Activated T-cell treated with anti-CD3 and anti-CD28 coated beads for 1 hour (primary cell): ENCODE results near the gene ATP11A.

Source experiments
- DNase-seq: peaks from one replicate; pipeline ENCODE4 v3.0.0-alpha.2; 2020; ENCODE audit warnings: low read depth

Gene ATP11A

GRCh38 chr13:112907871-112908331, 218.1 kb downstream of the ATP11A start:
- DNase-seq: no peak

GRCh38 chr13:112908342-112908741, 218.5 kb downstream of the ATP11A start:
- no peak for DNase-seq

DNA sequence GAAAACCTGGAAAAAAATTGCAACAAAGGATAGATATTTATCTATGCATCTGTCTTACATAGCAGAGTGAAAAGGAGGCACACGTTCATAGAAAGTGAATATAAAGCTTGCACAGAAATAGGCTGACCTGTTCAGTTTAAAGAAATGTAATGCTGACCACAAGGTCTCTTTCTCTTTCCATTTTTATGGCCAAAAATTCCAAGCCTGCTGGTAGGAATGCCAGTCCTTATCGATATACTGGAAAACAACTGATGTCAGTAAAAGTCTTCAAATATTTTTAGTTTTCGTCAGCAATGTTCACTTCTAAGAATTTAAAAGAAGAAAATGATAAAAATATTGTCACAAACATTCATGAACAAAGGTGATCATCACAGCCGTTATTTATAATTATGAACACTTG, 220.2 kb downstream of the ATP11A start:
- no peak for DNase-seq

DNA sequence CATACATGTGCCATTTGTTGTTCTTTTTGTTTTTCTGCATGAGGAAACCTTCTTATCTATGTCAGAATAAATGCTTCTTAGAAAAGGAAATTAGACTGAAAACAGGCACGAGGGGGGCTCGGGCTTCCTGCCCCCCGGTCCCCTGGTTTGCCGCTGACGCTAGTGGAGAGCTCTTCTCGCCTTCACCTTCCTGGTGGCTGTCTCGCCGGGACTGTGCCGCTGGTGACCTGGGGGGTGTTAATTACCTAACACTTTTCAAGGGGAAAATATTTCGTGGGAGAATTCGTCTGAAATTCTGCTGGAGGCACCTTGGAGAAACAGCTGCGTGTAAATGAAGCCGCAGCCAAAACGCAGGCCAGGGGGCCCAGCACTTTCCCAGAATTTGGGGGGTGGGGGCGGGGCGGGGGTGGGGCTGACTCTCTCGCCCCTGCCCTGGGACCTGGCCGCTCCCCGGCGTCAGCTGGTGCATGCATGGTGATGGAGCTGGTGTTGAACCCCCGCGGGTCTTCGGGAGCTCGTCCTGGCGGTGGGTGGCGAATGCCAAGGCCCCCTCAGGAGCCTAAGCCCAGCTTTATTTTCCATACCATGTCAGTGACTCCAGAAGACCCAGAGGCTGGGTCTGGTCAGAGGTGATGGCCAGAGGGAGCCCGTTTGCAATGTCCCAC, 220.9 kb downstream of the ATP11A start:
- no peak for DNase-seq

DNA sequence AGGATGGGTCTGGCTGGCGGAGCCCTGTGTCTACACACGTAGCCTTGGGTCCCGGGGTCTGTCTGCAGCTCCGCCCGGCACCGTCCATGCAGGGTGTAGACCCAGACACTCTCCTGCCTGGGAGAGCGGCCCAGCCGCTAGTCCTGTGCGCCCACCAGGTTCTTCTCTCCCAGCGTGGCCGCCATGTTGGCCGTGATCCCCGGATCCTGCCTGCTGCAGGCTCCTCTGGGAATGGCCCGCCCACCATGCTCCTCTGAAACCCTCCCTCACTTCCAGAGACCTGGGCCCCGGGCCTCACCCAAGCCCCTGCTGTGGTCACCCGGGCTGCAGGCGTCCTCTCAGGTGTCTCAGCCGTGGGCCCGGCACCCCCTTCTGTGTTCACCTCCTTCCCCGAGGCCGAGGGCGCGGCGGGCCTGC, 221.5 kb downstream of the ATP11A start:
- no peak for DNase-seq

DNA sequence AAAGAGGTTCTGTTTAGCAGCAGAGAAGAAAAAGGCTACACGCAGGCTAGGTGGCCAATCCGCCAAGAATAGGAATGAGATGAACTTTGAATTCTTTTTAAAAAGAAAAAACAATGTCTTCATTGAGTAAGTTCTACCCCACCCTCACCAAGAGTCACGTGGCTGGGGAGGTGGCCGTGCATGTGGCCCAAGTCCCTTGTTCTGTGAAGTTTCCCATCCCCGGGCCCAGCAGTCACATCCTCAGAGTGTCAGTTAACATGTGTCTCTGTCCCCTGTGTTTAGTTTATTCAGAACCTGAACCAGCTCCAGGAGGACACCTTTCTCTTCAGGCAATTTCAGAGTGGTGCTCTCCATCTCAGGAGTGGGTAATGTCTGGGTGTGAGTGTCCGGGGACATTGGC, 222.0 kb downstream of the ATP11A start:
- DNase-seq: no peak

GRCh38 chr13:112912726-112913440, 223.0 kb downstream of the ATP11A start:
- DNase-seq: no peak

DNA sequence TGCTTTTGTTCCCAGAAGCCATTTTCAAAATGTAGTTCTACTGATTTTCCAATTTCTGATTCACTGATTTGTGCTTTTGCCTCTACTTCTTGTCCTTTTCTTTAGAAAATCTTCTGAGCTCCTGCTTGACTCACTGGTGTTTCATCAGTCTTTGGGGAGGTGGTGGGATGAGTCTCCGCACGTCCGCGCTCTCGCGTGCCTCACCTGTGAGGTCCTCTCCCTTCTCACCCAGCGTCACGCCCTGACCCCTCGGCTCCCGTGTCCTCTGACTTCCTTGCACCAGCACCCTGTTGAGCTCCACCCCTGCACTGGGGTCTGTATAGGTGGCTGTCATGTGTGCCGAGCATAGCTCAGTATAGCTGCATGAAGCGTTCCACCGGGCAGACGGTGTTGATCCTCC, 226.5 kb downstream of the ATP11A start:
- DNase-seq: no peak

GRCh38 chr13:112917056-112917664, 227.3 kb downstream of the ATP11A start:
- DNase-seq: no peak

DNA sequence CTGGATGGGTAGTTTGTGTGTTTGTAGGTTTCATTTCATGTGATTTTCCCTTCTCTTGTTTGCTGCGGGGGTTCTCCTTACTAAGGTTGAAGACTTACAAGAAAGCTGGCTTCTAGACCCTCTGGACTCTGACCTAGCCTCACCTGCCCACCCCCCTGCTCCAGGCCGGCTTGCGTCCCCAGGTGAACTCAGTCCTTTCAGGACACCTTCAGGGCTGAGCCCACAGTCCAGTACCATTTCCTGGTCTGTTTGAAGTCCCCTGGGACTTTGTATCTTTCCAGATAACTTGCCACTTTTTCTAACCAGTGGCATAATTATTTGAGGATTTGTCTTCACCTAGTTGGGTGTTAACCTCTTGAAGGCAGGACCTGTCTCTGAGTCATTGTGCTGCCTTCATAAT, 227.9 kb downstream of the ATP11A start:
- DNase-seq: no peak

DNA sequence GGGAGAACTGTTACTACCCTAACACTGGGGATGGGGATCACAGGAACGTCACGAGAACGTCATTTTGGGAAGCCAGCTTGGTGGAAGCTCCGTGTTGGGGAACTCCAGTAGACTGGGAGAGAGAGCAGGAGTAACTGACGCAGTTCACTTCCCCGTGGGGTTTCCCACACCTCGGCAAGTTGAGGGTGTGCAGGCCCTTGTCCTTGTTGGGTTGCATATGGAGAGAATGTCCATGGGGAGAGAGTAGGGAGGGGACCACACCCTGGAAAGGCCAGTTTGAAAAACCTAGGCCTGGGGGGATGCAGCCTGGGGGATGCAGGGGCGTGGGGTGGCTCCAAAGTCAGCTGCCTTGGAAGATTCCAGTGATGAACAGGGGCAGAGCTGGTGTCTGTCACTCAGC, 228.4 kb downstream of the ATP11A start:
- no peak for DNase-seq

DNA sequence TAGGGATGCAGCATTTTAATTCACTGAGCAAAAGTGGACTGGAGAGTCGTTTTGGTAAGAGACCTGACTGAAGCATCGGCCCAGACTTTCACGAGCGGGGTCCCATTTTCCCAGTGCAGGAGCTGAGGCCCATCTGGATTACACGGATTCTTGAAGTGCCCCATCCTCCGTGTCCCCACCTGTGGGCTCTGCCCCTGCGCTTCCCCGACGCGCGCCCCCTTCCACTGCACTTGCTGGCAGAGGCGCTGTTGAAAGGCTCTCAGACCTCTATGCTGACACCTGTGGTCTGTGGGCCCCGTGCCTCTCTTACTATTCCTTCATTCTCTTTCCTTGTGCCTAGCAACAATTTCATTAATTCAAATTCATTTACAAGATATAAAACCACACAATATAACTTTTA, 228.9 kb downstream of the ATP11A start:
- DNase-seq: no peak

- no peak for DNase-seq
Measured at GRCh38 chr13:112923962-112924361, 234.1 kb downstream of the ATP11A start.

DNA sequence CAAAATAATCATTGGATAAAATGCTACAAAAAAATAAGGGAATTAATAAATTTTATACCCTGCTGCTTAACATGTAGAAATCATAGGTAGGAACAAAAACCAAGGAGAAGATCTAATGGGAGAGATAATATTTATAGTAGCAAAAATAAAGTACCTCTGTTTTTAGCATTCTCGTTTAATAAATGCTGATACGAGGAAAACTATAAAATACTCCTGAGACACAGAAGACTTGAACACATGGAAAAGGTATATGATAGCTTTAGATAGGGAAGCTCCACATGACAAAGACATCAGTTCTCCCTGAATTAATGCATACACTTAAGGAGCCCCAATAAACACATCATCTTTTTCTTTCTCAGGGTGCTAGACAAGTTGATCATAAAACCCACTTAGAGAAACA, 234.5 kb downstream of the ATP11A start:
- DNase-seq: no peak

DNA sequence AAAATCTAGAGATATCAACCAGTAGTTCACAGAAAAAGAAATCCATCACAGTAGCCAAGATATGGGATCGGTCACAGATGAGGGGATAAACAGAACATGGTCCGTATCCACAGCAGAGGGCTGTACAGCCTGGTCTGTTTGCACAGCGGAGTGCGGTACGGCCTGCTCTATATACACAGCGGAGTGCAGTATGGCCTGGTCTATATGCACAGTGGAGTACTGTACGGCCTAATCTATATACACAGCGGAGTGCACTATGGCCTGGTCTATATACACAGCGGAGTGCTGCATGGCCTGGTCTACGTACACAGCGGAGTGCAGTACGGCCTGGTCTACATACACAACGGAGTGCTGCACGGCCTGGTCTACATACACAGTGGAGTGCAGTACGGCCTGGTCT, 236.2 kb downstream of the ATP11A start:
- no peak for DNase-seq

GRCh38 chr13:112926993-112927392, 237.2 kb downstream of the ATP11A start:
- DNase-seq: no peak

GRCh38 chr13:112928020-112928971, 238.5 kb downstream of the ATP11A start:
- DNase-seq: no peak

DNA sequence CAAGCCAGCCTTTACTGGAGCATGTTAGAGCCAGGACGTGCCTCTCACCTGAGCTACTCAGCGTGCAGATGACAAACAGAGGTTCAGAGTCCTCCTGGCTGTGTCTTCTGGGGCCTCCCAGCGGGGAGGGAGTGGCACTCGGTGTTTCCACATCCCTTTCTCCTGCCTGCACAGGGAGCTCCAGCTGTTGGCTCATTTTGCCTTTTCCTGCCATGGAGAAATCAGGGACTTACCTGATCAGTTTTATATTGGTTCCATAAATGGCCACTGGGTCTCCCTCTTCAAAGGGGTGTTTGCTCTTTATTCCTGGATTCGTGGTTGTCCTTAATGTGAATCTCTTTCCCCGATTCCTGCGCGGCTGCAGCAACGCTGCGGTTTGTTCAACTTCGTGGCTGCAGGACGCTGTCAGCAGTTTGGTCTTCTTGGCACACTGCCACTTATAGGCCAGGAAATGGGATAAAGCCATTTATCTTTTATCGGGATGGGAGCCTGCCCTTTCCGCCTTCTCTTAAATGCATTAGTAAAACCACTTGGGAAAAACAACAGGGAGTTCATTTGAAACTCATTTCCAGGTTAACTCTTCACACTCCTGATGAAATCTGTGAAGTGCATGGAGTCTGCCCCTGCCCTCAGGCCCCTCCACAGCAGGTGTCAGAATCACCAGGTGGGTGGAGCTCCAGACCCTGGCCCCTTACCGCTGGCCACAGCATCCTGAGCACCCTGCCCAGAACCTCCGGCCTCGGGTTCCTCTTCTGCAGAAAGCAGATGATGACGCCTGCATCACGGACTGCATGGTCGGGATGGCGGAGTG, 239.3 kb downstream of the ATP11A start:
- no peak for DNase-seq

- DNase-seq: no peak
Measured at GRCh38 chr13:112929783-112930055, 239.9 kb downstream of the ATP11A start.

- no peak for DNase-seq
Measured at GRCh38 chr13:112930192-112930591, 240.4 kb downstream of the ATP11A start.
